Activated naive CD4-positive, alpha-beta T cell treated with anti-CD3 and anti-CD28 coated beads, Interleukin-2, amount 50 U/mL, for 72 hours (primary cell): ENCODE data around the gene LTF. TPM values are rescaled to one million over a fixed set of nuclear protein-coding genes. Genes with fewer than 3 reads are reported as not detected.
"Not testable (repeated sequence)": the region's sequence is repeated elsewhere in the genome, so short reads cannot be mapped to it uniquely, and the experiment has no call there.

Experiments
- ATAC-seq, 2 donors: fragments of 150-1000 bp; cut with Tn5 transposase; 2 replicates each; pipeline ENCODE4 v1.10.0; 2021; ENCODE audit warnings: mild to moderate bottlenecking in 2 of 2, moderate library complexity in 2 of 2
- DNase-seq, 2 donors: peaks; one replicate each; pipeline ENCODE4 v3.0.0; 2021 to 2022; ENCODE audit warnings: low spot score in 2 of 2
- H3K27ac Mint-ChIP-seq, 2 donors: one replicate each; pipeline ENCODE4 v1.8.0; 2022; ENCODE audit warnings: mild to moderate bottlenecking in 2 of 2, mixed read lengths in 2 of 2
- H3K36me3 Mint-ChIP-seq, 2 donors: one replicate each; pipeline ENCODE4 v1.8.0; 2022; ENCODE audit warnings: mixed read lengths in 2 of 2
- H3K9me3 Mint-ChIP-seq, 2 donors: one replicate each; pipeline ENCODE4 v1.8.0; 2022; ENCODE audit warnings: mixed read lengths in 2 of 2
- total RNA-seq, 2 donors: library from RNA; stranded (reverse); gene quantifications; one replicate each; pipeline ENCODE4 v1.2.3, GENCODE V29; 2022

The LTF gene
- total RNA-seq, 2 donors from 2014 or later, result not detected

DNA sequence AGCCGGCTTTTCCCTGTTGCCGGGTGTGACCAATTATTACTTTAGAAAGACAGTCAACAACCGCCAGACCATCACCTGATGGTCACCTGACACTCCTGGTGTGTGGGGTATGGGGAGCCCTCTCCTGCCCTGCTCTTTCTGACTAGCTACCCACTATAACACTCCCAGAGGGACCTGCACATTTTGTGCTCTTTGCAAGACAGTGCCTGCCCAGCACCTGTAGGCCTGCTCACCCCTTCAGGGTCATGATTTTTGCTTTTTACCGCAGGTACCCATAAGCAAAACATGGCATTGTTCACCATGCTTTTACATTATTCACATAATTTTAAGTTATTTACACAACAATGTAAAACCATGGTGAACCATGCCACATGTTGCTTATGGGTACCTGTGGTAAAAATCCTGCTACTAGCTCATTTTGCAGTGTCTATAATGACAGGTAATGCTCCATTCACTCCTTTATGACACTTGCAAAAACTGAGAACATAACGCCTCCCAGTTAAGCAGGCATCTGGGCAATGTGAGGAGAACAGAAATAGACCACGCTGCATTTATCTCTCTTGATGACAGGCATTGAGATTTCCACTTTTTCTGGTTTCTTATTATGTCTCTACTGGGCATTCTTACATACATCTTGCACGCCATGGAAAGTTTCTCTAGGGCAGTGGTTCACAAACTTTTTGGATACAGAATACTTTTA, 47.7 kb downstream of the LTF start:
- ATAC-seq (no peak), DNase-seq (no peak)
- Mint-ChIP-seq H3K27ac (no peak overlapping the region), H3K9me3 (no peaks in the 10 kb centered on the region), H3K36me3 (no peaks in the 10 kb centered on the region)

DNA sequence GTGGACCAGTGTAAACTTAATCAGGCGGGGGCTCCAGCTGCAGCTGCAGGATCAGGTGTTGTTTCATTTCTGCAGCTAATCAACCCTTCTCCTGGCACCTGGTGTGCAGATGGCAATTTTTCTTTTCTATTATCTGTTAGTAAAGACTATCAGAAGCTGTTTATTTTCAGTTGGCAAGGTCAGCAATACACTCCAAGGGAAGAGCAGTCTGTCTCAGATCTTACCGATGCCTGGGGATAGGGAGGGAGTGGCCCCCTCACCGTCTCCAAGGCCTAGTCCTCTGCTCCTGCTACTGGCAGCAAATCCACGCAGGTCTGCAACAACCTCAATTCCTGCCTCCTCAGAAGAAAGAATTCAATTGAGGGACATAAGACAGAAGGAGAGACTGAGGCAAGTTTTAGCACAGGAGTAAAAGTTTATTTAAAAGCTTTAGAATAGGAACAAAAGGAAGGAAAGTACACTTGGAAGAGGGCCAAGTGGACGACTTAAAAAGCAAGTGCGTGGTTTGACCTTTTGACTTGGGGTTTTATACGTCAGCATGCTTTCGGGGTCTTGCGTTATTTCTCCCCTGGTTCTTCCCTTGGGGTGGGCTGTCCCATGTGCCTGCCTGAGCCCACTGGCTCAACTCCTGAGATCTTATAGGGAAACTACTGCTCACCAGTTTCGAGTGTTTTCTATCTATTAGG, 48.4 kb downstream of the LTF start:
- no peaks in the 10 kb centered on the region for H3K9me3 Mint-ChIP-seq
- ATAC-seq, result no peak
- no peak overlapping the region for H3K27ac Mint-ChIP-seq
- H3K36me3 Mint-ChIP-seq, result no peaks in the 10 kb centered on the region
- DNase-seq, result no peak

DNA sequence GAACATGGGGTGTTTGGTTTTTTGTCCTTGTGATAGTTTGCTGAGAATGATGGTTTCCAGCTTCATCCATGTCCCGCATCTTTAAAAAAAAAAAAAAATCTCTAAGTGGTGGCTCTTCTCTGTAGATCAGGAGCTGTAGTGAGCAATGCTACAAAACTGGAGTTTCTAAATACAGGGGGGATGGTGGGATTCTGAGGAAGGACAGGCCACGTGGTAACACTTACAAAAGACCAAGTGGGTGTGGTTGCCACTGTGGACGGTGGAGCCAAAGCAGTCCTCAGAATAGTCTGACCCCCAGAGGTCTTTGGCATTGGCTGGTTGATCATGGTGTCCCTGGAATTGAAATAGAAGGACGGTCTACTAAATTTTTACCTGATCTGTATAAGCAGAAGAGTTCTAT, 50.0 kb downstream of the LTF start:
- no peak overlapping the region for H3K27ac Mint-ChIP-seq
- H3K36me3 Mint-ChIP-seq, result no peaks in the 10 kb centered on the region
- ATAC-seq, result no peak

DNA sequence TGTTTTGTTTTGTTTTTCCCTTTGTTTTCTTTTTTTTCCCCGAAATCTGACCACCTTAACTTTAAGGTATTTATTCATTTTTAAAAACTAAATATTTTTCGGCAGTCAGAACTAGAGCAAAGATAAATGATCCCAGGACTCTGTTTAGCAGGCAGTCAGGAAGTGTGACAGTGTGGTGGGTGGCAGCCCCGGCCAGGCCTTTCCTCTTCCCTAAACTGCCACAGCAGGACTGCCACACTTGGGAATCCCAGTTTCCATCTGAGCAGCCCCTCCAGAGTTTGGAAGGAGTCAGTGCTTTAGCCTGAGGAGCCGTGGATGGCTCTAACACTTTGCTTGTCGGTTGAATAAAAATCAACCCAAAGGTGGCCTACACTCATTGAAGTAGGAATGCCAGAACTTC, 50.8 kb downstream of the LTF start:
- Mint-ChIP-seq H3K9me3 (no peaks in the 10 kb centered on the region), H3K36me3 (no peaks in the 10 kb centered on the region), H3K27ac (no peak overlapping the region)
- DNase-seq, result no peak
- ATAC-seq, result no peak

More for the DNA sequence above, 50.0 kb downstream of the LTF start:
- no peak for DNase-seq
- no peaks in the 10 kb centered on the region for H3K9me3 Mint-ChIP-seq

DNA sequence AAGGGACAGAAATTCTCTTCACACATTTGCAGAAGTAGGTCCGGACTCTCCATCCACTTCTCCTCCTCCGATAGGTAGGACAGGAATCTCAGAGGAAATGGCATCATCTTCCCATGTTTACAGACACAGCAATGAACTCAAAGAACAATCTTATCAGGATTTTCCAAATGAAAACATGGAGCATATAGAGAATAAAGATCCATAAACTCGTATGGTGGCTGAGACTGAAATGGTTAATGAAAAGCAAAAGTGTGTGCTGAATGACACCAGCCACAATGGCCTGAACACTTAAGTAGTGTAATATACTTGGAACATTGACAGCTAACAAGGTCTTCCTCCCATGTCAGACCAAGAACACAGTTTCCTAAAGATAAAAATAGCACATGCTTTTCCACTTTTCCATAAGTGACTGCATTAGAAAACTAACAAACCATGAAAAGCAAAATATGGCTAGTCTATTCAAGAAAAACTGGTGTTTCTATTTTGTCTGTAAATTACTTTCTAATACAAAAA, 51.9 kb downstream of the LTF start:
- DNase-seq (no peak), ATAC-seq (no peak)
- no peak overlapping the region for H3K27ac Mint-ChIP-seq
- no peaks in the 10 kb centered on the region for H3K9me3 Mint-ChIP-seq
- no peaks in the 10 kb centered on the region for H3K36me3 Mint-ChIP-seq

DNA sequence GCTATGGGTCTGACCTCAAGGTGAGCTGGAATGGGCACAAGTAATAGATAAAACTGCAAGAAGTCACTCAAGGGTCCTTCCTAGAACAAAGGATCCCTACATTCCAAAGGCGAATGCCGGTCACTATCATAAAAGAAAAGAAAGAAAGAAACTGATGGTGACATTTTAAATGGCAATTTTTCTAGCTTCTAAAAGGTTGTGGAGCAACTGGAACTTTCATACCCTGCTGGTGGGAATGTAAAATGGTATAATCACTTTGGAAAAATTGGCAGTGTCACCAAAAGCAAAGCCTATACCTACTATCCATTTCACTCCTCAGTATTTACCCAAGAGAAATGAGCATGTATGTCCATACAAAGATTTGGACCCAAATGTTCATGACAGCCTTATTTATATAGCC, 53.4 kb downstream of the LTF start:
- H3K9me3 Mint-ChIP-seq, result peaks cover 0 to 4% of the 10 kb centered on the region in 2 donors
- H3K36me3 Mint-ChIP-seq, result peaks cover 4 to 7% of the 10 kb centered on the region in 2 donors
- no peak for ATAC-seq

DNA sequence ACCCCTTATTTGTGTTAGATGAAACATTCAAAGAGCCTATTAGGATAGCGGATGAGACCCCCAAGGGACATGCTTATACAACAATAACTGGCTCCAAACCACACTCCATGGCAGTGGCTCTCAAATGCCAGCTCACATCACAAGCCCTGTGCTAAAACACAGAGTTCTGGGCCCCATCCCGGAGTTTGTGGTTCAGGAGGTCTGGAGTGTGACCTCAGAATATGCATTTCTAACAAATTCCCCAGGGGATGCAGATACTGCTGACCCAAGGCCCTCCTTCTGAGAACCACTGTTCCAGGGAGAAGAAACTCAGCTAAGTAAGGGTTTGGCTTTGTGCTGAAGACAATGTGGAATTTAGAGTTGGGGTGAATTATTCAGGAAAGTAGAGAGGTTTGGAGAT, 54.0 kb downstream of the LTF start:
- ATAC-seq (no peak), DNase-seq (no peak)
- Mint-ChIP-seq H3K36me3 (peaks cover 4 to 7% of the 10 kb centered on the region in 2 donors), H3K9me3 (peaks cover 0 to 4% of the 10 kb centered on the region in 2 donors), H3K27ac (no peak overlapping the region)

More for the DNA sequence above, 53.4 kb downstream of the LTF start:
- H3K27ac Mint-ChIP-seq, result no peak overlapping the region
- DNase-seq, result no peak

DNA sequence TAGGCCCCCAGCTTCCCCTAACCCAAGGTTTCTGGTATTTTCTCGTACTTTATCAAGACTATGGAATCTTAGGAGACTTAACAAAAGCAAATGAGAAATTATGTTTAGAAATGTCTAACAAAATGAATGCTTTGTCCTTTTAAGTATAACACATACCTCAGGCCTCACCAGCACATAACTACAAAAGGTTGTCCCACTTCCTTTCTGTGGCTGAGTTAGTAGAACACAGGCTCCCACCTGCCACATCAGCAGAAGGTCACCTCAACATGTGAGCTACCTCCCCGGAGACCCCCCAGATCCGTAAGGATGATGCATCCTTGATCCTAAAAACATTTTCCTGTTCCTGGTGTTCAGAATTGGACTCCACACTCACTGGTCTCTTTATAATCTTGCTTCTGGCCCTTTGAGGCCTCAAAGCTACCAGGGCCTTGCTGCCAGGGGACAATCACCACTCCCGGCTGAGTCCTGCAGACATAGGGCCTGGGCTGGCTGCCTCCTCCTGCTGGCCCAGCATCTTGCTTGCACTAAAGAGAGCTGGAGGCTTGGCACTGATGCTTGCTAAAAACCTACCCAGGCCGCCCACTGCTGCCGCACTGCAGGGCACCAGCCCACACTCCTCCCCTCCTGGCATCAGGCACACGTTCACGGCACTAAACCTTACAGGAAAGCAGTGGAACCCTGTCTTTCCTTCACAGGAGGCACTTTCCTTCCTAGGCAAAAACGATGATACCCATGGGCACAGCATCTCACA, 54.8 kb downstream of the LTF start:
- DNase-seq (no peak), ATAC-seq (no peak)
- Mint-ChIP-seq H3K27ac (no peak overlapping the region), H3K36me3 (peaks cover 4 to 7% of the 10 kb centered on the region in 2 donors), H3K9me3 (peaks cover 0 to 4% of the 10 kb centered on the region in 2 donors)

DNA sequence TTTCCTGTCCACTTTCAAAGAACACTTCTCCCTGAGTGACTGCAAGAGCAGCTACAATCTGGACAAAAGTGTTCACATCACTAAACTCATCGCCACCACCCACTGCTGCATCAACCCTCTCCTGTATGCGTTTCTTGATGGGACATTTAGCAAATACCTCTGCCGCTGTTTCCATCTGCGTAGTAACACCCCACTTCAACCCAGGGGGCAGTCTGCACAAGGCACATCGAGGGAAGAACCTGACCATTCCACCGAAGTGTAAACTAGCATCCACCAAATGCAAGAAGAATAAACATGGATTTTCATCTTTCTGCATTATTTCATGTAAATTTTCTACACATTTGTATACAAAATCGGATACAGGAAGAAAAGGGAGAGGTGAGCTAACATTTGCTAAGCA, 55.9 kb downstream of the LTF start:
- H3K9me3 Mint-ChIP-seq, result peaks cover 0 to 4% of the 10 kb centered on the region in 2 donors
- peaks cover 4 to 7% of the 10 kb centered on the region in 2 donors for H3K36me3 Mint-ChIP-seq
- ATAC-seq, result no peak
- no peak overlapping the region for H3K27ac Mint-ChIP-seq
- no peak for DNase-seq

DNA sequence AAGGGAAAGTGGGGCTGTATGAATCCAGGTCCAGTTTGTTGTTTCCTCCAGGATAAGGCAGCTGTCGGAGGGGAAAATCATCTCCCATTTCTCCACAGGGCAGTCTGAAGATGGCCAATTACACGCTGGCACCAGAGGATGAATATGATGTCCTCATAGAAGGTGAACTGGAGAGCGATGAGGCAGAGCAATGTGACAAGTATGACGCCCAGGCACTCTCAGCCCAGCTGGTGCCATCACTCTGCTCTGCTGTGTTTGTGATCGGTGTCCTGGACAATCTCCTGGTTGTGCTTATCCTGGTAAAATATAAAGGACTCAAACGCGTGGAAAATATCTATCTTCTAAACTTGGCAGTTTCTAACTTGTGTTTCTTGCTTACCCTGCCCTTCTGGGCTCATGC, 56.7 kb downstream of the LTF start:
- H3K36me3 Mint-ChIP-seq, result peaks cover 4 to 7% of the 10 kb centered on the region in 2 donors
- DNase-seq (no peak), ATAC-seq (no peak)
- H3K27ac Mint-ChIP-seq, result no peak overlapping the region
- H3K9me3 Mint-ChIP-seq, result peaks cover 0 to 4% of the 10 kb centered on the region in 2 donors

DNA sequence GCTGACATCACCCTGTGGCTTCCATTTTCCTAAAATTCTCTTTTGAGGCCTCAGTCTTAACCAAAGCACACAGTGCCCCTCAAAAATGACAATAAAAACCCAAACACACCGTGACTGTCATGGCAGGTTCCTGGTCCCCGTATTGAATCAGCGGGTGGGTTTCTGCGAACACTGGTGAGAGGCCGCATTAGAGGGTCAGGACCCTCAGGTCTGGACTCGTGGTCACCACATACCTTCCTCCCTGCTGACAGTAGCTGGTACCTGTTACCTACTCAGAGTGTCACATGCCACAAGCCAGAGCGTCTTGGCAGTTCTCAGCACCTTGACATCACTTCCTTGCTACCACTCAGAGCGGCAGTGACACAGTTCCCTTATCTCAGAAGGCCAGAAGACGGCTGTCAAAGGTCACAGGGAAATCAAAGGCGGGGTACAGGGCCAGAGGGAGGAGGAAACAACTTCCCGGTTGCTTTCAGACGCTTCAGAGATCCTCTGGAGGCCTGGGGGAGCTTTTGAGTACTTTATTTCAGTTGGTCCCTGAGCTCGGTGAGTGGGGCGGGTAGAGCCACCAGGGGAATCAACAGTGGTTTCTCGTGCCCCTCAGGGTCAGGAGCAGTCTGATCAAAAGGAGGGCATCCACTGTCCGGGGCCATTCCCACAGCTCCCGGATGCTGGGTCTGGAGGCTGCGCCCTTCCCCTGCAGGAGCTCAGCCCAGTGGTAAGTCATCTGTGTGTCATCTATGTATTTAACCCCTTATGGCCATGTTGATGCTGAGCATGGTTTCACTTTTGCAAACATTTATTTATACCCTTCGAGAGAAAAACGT, 57.7 kb downstream of the LTF start, which contains the start of the genes CCR5AS and CCRL2:
Gene CCR5AS (minus strand): TSS at position 279 of the 824 bp plus-strand sequence.
Gene CCRL2 (plus strand): TSS at position 472 of the 824 bp plus-strand sequence. CDS start 821 bp downstream, outside the sequence.
- Mint-ChIP-seq H3K9me3 (peaks cover 0 to 4% of the 10 kb centered on the region in 2 donors), H3K36me3 (peaks cover 4 to 7% of the 10 kb centered on the region in 2 donors), H3K27ac (peak within 1 kb of the TSS; percentile 72 to 88)
- DNase-seq (peak; percentile 17 to 62), ATAC-seq (peak; percentile 88 to 90)

DNA sequence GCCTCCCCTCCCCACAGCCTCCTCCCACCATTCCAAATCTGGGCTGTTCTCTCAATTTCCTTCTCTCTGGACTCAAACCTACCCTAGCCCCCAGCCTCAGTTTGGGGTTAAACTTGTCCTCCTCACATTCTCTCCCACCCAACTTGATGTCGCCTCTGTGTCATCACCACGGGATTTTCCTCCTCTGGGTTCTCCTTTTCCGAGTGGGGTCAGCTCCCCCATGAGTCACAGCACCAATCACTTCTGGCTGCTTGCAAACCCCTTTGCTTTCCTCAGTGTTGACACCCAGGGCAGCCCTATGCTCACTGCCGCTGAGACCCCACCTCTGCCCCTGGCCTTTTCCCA, 58.3 kb downstream of the LTF start:
- Mint-ChIP-seq H3K27ac (peak overlapping the region in 1 of 2 donors; percentile 88), H3K9me3 (peaks cover 0 to 4% of the 10 kb centered on the region in 2 donors), H3K36me3 (peaks cover 4 to 7% of the 10 kb centered on the region in 2 donors)
- ATAC-seq (no peak), DNase-seq (no peak)

DNA sequence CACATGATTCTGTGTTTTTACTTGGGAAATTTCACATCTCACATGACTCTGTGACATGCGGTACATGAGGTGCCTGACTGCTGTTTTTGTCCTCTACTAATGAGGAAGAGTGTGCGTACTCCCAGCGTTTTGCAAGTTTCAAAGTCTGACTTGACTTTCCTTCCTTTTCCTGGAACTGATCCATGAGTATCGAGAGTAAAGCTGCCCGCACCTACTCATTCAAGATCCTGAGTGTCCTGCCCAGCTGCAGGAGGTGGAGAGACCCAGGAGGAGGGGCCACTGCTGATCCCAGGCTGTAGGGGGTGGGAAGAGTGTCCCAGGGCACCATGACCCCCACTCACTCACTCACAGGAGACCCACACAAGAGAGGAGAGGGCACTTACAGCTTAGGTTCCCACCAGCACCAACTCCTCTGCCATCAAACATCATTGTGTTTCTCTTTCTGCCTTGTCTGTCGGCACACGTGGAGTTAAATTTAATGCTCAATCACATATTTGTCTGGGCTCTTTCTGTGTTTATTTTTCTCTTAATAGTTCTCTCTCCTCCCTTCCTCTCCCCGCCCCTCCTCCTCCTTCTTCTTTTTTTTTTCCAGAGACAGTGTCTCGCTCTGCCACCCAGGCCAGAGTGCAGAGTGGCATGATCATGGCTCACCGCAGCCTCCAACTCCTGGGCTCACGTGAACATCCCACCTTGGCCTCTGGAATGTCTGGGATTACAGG, 59.2 kb downstream of the LTF start:
- ATAC-seq (no peak), DNase-seq (no peak)
- H3K9me3 Mint-ChIP-seq, result peaks cover 0 to 4% of the 10 kb centered on the region in 2 donors
- H3K36me3 Mint-ChIP-seq, result peaks cover 4 to 7% of the 10 kb centered on the region in 2 donors
- H3K27ac Mint-ChIP-seq, result no peak overlapping the region

DNA sequence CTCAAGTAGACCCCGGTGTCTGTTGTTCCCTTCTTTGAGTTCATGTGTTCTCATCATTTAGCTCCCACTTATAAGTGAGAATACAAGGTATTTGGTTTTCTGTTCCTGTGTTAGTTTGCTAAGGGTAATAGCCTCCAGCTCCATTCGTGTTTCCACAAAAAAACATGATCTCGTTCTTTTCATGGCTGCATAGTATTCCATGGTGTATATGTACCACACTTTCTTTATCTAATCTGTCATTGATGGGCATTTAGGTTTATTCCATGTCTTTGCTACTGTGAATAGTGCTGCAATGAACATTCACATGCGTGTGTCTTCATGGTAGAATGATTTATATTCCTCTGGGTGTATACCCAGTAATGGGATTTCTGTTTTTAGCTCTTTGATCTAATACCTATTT, 61.8 kb downstream of the LTF start:
- not testable (repeated sequence) for ATAC-seq, DNase-seq

DNA sequence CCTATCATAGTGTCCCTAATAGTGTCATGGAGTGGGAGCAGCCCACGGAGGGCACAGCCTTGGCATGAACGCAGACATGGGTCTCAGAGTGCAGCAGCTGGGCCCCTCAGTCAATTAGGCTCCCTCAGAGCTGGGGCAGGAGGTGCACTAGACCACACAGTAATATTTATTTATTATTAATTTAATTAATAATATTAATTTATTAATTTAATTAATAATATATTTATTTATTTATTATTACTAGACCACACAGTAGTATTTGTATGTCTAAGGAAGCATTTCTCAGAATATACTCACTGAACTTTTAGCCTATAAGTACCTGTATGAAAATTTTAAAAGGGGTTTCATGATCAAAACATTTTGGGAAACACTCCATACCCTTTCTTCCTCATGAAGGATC, 63.1 kb downstream of the LTF start:
- peaks cover 0 to 1% of the 10 kb centered on the region in 2 donors for H3K9me3 Mint-ChIP-seq
- ATAC-seq (no peak), DNase-seq (no peak)
- no peak overlapping the region for H3K27ac Mint-ChIP-seq
- H3K36me3 Mint-ChIP-seq, result peaks cover under 1 to 1% of the 10 kb centered on the region in 2 donors

More for the DNA sequence above, 61.8 kb downstream of the LTF start:
- not testable (repeated sequence) for H3K9me3 Mint-ChIP-seq, H3K36me3 Mint-ChIP-seq, H3K27ac Mint-ChIP-seq

DNA sequence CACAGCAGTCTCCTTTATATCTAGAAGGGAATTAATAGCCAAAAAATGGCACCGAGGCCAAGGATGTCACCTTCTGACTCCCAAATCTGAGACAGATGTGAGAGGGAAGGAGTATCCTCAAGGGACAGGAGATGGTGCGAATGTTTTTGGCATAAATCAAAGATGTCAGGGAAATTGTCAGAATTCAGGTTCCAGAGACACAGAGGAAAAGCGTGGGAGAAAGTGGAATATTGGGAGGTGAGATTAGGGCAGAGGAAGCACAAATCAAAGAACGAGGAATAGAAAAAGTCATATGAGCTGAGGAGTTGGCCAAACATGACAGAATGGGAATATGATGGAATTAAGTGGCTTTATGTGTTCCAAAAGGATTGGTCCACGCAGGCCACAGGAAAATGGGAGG, 63.9 kb downstream of the LTF start:
- H3K27ac Mint-ChIP-seq, result no peak overlapping the region
- no peaks in the 10 kb centered on the region for H3K9me3 Mint-ChIP-seq
- ATAC-seq (no peak), DNase-seq (no peak)
- no peaks in the 10 kb centered on the region for H3K36me3 Mint-ChIP-seq
